ENCODE data around the gene TNFRSF18.

TNFRSF18 gene

DNA sequence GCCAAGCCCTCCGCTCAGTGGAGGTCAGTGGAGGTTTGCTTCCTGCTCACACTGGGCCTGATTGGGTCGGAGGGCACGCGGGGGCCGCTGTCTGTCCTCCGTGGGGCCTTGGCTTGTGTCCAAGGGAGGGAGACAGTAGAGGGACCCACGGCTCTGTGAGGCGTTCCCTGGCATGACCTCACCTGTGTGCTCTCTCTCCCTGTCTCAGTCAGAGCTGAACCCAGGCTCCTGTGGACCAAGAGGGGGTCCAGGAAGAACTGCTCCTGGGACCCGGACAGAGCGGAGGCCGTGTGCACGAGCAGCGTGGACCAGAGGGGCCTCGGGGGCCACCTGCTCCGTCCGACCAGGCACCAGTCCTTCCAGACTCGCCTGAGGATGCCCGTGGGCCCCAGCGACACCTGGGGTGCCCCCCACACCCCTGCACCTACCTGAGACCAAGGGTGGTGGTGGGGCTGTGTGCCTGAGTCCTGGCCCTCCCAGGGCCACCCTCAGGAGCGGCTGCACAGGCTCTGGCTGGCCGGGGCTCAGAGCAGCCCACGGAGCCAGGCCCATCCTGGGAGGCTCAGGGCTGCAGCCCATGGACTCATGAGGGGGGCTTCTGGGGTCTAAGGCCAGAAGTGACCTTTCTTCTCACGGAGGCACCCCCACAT, 46.0 kb downstream of the TNFRSF18 start:
- no peaks in the 10 kb centered on the region for H3K36me3 ChIP-seq (ENCODE audit: insufficient read depth, low read length)
- peaks cover 3% of the 10 kb centered on the region; the same call in 1 of the 2 replicates for H3K4me1 ChIP-seq (ENCODE audit: insufficient read depth, low read length)
- H3K9ac ChIP-seq (ENCODE audit: low read depth, low read length) = no peak overlapping the region
- no peaks in the 10 kb centered on the region for H3K9me3 ChIP-seq (ENCODE audit: control insufficient read depth, insufficient read depth, low read length)

DNA sequence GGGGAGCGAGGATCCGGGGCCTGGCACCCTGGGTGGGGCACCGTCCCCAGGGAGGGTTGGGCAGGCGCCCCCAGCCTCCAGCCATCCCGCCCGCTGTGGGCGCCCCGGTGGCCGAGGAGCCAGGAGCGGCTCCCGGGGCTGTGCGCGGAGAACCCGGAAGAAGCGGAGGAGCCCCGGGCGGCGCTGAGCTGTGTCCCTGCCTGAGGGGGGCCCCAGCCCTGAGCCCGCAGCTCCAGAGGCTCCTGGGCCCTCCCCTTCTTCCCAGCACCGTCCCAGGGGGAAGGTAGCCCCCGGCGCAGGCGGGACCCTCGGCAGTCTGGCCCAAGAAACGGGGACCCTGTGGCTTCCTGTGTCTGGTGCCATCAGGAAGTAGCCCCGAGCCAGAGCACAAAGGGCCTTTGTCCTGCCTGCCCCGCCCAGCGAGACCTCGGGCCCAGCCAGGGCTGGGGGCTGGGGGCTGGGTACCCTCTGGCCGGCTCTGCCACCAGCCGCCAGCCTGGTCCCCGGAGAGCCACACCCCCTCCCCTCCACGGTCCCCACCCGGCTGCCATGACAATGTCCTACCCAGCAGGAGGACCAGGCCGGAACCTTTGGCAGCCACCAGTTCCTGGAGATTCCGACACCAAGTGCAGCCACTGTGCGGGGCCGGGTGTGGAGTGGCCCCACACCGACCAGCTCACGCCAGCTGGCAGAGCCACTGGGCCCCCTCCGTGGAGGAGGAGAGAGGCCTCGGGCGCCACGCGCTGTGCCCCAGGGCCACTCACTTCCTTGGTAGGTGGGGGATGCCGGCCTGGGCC, 48.3 kb downstream of the TNFRSF18 start:
- Histone ChIP-seq H3K36me3 (ENCODE audit: insufficient read depth, low read length) (no peaks in the 10 kb centered on the region), H3K4me1 (ENCODE audit: insufficient read depth, low read length) (peaks cover 3% of the 10 kb centered on the region; the same call in 1 of the 2 replicates), H3K9ac (ENCODE audit: low read depth, low read length) (peak overlapping the region; percentile 59), H3K9me3 (ENCODE audit: control insufficient read depth, insufficient read depth, low read length) (no peaks in the 10 kb centered on the region)

DNA sequence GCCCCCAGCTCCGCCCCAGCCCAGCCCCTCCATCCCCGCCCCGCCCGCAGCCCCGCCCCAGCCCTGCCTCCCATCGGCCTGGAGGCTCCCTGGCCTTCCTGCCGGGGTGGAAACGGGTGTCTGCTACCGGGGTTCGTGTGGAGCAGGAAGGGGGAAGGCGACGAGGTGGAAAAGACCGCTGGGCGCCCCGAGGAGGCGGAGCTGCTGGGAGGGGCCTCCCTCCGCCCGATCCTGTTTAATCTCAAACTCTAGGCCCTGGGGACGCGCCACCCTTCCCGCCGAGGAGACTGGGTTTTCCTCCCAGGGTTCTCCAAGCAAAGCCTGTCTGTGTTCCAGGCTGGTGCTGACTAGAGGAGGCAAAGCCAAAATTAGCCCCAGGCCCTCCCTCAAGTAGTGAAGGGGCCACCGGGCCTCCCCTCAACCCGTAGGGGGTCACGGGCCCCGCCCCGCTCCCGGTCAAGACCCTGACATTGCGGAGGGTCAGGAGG, 48.9 kb downstream of the TNFRSF18 start:
- H3K9me3 ChIP-seq (ENCODE audit: control insufficient read depth, insufficient read depth, low read length) = no peaks in the 10 kb centered on the region
- H3K4me1 ChIP-seq (ENCODE audit: insufficient read depth, low read length) = peaks cover 3% of the 10 kb centered on the region; the same call in 1 of the 2 replicates
- H3K9ac ChIP-seq (ENCODE audit: low read depth, low read length) = peak overlapping the region; percentile 59

DNA sequence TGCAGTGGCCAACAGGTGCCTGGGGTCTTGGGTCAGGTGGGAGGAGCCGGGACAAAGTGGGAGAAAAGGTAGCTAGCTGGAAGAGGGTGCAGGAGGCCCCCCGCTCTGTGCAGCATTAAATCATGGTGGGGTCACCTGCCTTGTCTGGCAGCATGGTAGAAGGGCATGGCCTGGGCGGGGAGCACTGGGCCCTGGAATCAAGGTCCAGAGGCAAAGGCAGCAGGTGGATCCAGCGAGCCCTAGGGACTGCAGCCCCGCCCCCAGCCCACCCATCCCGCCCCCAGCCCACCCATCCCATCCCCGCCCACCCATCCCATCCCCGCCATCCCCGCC, 49.4 kb downstream of the TNFRSF18 start:
- no peak overlapping the region for H3K9ac ChIP-seq (ENCODE audit: low read depth, low read length)
- peaks cover 3% of the 10 kb centered on the region; the same call in 1 of the 2 replicates for H3K4me1 ChIP-seq (ENCODE audit: insufficient read depth, low read length)

More for the DNA sequence above, 48.9 kb downstream of the TNFRSF18 start:
- H3K36me3 ChIP-seq (ENCODE audit: insufficient read depth, low read length) = no peaks in the 10 kb centered on the region

DNA sequence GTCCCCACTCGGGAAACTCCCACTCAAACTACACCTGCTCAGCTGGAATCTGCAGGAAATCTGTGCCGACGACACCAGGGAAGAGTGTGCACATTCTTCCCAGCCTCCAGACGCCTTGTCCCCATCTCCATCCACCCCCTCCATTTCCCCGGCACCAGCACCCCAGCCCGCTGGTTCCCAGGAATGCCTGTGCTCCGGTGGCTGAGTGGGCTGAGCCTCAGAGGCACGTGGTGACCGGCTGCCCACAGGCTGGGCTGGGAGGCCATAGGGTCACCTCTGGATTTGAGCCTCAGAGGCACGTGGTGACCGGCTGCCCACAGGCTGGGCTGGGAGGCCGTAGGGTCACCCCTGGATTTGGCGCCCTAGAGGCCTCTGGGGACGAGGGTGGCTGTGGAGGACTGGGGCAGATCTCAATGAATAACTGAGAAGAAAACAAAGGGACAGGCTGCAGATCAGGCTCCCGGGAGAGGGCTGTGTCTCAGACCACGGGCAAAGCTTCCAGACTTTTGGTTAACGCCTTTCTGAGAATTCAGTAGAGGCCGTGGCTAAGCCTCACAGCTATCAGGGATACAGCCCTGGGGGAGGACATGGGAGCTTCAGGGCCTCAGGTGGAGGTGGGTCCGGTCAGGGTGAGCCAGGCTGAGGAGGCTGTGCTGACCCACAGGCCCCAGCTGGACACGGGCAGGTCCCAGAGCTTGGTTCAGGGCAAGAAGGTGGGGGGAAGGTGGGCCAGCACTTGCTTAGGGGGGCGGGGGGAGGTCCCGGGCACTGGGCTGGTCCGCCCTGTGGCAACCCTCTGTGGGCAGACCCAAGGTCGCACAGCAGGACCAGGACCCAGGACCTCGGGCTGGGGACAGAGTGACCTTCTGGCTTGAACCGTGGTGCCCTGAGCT, 50.0 kb downstream of the TNFRSF18 start:
- Histone ChIP-seq H3K4me1 (ENCODE audit: insufficient read depth, low read length) (peaks cover 3% of the 10 kb centered on the region; the same call in 1 of the 2 replicates), H3K36me3 (ENCODE audit: insufficient read depth, low read length) (no peaks in the 10 kb centered on the region), H3K9ac (ENCODE audit: low read depth, low read length) (no peak overlapping the region), H3K9me3 (ENCODE audit: control insufficient read depth, insufficient read depth, low read length) (no peaks in the 10 kb centered on the region)

More for the DNA sequence above, 49.4 kb downstream of the TNFRSF18 start:
- Histone ChIP-seq H3K36me3 (ENCODE audit: insufficient read depth, low read length) (no peaks in the 10 kb centered on the region), H3K9me3 (ENCODE audit: control insufficient read depth, insufficient read depth, low read length) (no peaks in the 10 kb centered on the region)

GRCh38 chr1:1155258-1155657, 51.1 kb downstream of the TNFRSF18 start:
- Histone ChIP-seq H3K4me1 (ENCODE audit: insufficient read depth, low read length) (peaks cover 3% of the 10 kb centered on the region; the same call in 1 of the 2 replicates), H3K9ac (ENCODE audit: low read depth, low read length) (no peak overlapping the region), H3K9me3 (ENCODE audit: control insufficient read depth, insufficient read depth, low read length) (no peaks in the 10 kb centered on the region), H3K36me3 (ENCODE audit: insufficient read depth, low read length) (no peaks in the 10 kb centered on the region)

- no peak overlapping the region for H3K9ac ChIP-seq (ENCODE audit: low read depth, low read length)
- no peaks in the 10 kb centered on the region for H3K9me3 ChIP-seq (ENCODE audit: control insufficient read depth, insufficient read depth, low read length)
- peaks cover 3% of the 10 kb centered on the region; the same call in 1 of the 2 replicates for H3K4me1 ChIP-seq (ENCODE audit: insufficient read depth, low read length)
- H3K36me3 ChIP-seq (ENCODE audit: insufficient read depth, low read length) = no peaks in the 10 kb centered on the region
Observed at GRCh38 chr1:1153874-1154273, 52.5 kb downstream of the TNFRSF18 start.
